ENCODE measurements around the gene CATSPERD. TPM values are rescaled to one million over a fixed set of nuclear protein-coding genes. Genes with fewer than 3 reads are reported as not detected.

Gene CATSPERD
- total and polyA plus RNA-seq, 2 of the 4 experiments (the other 2 are of a cell fraction), result not detected

GRCh38 chr19:5765220-5765619 lies 44.8 kb downstream of the CATSPERD start:
- H3K9me3 ChIP-seq (ENCODE audit: control insufficient read depth, insufficient read depth, low read length), result 0 out of 2 replicates have a peak, but pooled peaks cover 3% of the 10 kb centered on the region
- no peaks in the 10 kb centered on the region for H3K27me3 ChIP-seq (ENCODE audit: control insufficient read depth, insufficient read depth, low read length)
- no peak overlapping the region for H4K91ac ChIP-seq (ENCODE audit: insufficient read depth, low read depth, low read length)
- ChIA-PET CTCF (no interaction called here), POLR2A (ENCODE audit: unreplicated experiment) (no interaction called here)
- DNase-seq, result no peak
- H3K4ac ChIP-seq (ENCODE audit: low read depth, low read length), result no peak overlapping the region
- no peaks in the 10 kb centered on the region for H3K36me3 ChIP-seq (ENCODE audit: control insufficient read depth, insufficient read depth, low read length)
- no peak overlapping the region for H3K27ac ChIP-seq (ENCODE audit: insufficient read depth, low read length)
- intact Hi-C loops (cut with micrococcal nuclease), result no loop called here
- H3K4me3 ChIP-seq (ENCODE audit: insufficient read depth, low read depth, low read length), result no peak overlapping the region
- H3K4me1 ChIP-seq (ENCODE audit: control insufficient read depth, insufficient read depth, low read length), result no peaks in the 10 kb centered on the region
- no peak for ATAC-seq (ENCODE audit: low read depth)
- WGBS, 2 experiments (ENCODE audit: extremely low coverage in 2 of 2, insufficient read length in 1 of 2), result 100% methylated on average over 1 of the region's 3 CpGs; no CpG with 5 or more reads in 1 of the 2 experiments
- no peak overlapping the region for H2BK15ac ChIP-seq (ENCODE audit: low read depth, low read length)
- no peak overlapping the region for H3K14ac ChIP-seq (replicated peaks; ENCODE audit: low read depth, low read length)
- TF ChIP-seq CEBPB (IDR thresholded peaks at IDR 0.05; ENCODE audit: low read depth, low read length) (no peak), POLR2A (IDR thresholded peaks at IDR 0.05; ENCODE audit: low read depth, low read length) (no peak), RAD21 (IDR thresholded peaks at IDR 0.05; ENCODE audit: low read length) (no peak), USF2 (IDR thresholded peaks at IDR 0.05; ENCODE audit: low read depth, low read length) (no peak), SMC3 (IDR thresholded peaks at IDR 0.05; ENCODE audit: low read depth, low read length) (no peak), CTCF (conservative IDR thresholded peaks at IDR 0.05; ENCODE audit: low read depth, low read length) (no peak), CHD1 (IDR thresholded peaks at IDR 0.05; ENCODE audit: low read depth, low read length) (no peak), BHLHE40 (IDR thresholded peaks at IDR 0.05; ENCODE audit: low read depth, low read length) (no peak), MAFK (IDR thresholded peaks at IDR 0.05; ENCODE audit: low read depth, low read length) (no peak), MAZ (IDR thresholded peaks at IDR 0.05; ENCODE audit: borderline replicate concordance, low read depth, low read length) (no peak), MXI1 (IDR thresholded peaks at IDR 0.05; ENCODE audit: borderline replicate concordance, low read depth, low read length) (no peak), NFE2L2 (IDR thresholded peaks at IDR 0.05; ENCODE audit: low read depth, low read length) (no peak), ELK1 (IDR thresholded peaks at IDR 0.05; ENCODE audit: borderline replicate concordance, low read depth, low read length) (no peak), RCOR1 (IDR thresholded peaks at IDR 0.05; ENCODE audit: insufficient replicate concordance, low read length) (no peak), RFX5 (IDR thresholded peaks at IDR 0.05; ENCODE audit: low read depth, low read length) (no peak), FOS (IDR thresholded peaks at IDR 0.05; ENCODE audit: low read depth, low read length) (no peak)
- H4K20me1 ChIP-seq (ENCODE audit: insufficient read depth, low read length), result no peaks in the 10 kb centered on the region
- no peak overlapping the region for H2AK9ac ChIP-seq (replicated peaks; ENCODE audit: low read depth, low read length, poor library complexity)
- H4K5ac ChIP-seq (ENCODE audit: low read depth, low read length), result no peak overlapping the region
- H3K9ac ChIP-seq (ENCODE audit: low read depth, low read length), result no peak overlapping the region
- no peak overlapping the region for H2BK5ac ChIP-seq (ENCODE audit: low read depth, low read length, poor library complexity, severe bottlenecking)
- H3K79me1 ChIP-seq (ENCODE audit: low read depth in 1 of 2, low read length in 2 of 2), result no peaks in the 10 kb centered on the region
- no peak overlapping the region for H2BK120ac ChIP-seq (ENCODE audit: low read depth, low read length)
- H2BK20ac ChIP-seq (ENCODE audit: low read depth, low read length), result no peak overlapping the region
- no peak overlapping the region for H3K56ac ChIP-seq (ENCODE audit: extremely low read depth, insufficient read depth, low read length)
- H3K9me1 ChIP-seq (ENCODE audit: insufficient read depth, low read length), result no peaks in the 10 kb centered on the region
- in situ Hi-C loops (cut with MboI; ENCODE audit: low sequenced_read_pairs), result no loop called here
- no peak overlapping the region for H4K8ac ChIP-seq (ENCODE audit: low read depth in 2 of 2, low read length in 2 of 2)
- H2AK5ac ChIP-seq (ENCODE audit: low read depth, low read length), result no peak overlapping the region
- no peak overlapping the region for H3K4me2 ChIP-seq (ENCODE audit: low read depth, low read length)
- BruUV-seq (replicated peaks), result no TSS peak
- H3K18ac ChIP-seq (ENCODE audit: low read depth, low read length), result no peak overlapping the region
- dilution Hi-C loops (cut with HindIII; ENCODE audit: low sequenced_read_pairs, unreplicated experiment), result no loop called here
- H2AFZ ChIP-seq (replicated peaks; ENCODE audit: low read length, poor library complexity), result no peak overlapping the region
- H3K23ac ChIP-seq (ENCODE audit: low read depth, low read length), result no peak overlapping the region
